ENCODE results near the gene RTKN2.

RTKN2 gene

GRCh38 chr10:62172465-62172864, 96.2 kb downstream of the RTKN2 start:
- no peak for DNase-seq (ENCODE audit: low read depth)

- DNase-seq (ENCODE audit: low read depth), result no peak
Measured at GRCh38 chr10:62171791-62172190, 96.9 kb downstream of the RTKN2 start.

GRCh38 chr10:62170732-62171131, 97.9 kb downstream of the RTKN2 start:
- DNase-seq (ENCODE audit: low read depth), result no peak

- DNase-seq (ENCODE audit: low read depth), result no peak
Measured at GRCh38 chr10:62166331-62167131, 102.1 kb downstream of the RTKN2 start.

- DNase-seq (ENCODE audit: low read depth), result no peak
Measured at GRCh38 chr10:62165803-62166202, 102.8 kb downstream of the RTKN2 start.

- DNase-seq (ENCODE audit: low read depth), result no peak
Measured at GRCh38 chr10:62163024-62163423, 105.6 kb downstream of the RTKN2 start.

- no peak for DNase-seq (ENCODE audit: low read depth)
Measured at GRCh38 chr10:62162261-62162981, 106.2 kb downstream of the RTKN2 start.

- no peak for DNase-seq (ENCODE audit: low read depth)
Measured at GRCh38 chr10:62159351-62159750, 109.3 kb downstream of the RTKN2 start.

- DNase-seq (ENCODE audit: low read depth), result no peak
Measured at GRCh38 chr10:62157601-62158000, 111.0 kb downstream of the RTKN2 start.

- no peak for DNase-seq (ENCODE audit: low read depth)
Measured at GRCh38 chr10:62155054-62155680, 113.5 kb downstream of the RTKN2 start.

GRCh38 chr10:62154231-62154630, 114.4 kb downstream of the RTKN2 start:
- DNase-seq (ENCODE audit: low read depth), result no peak

GRCh38 chr10:62153191-62153590, 115.5 kb downstream of the RTKN2 start:
- DNase-seq (ENCODE audit: low read depth), result no peak

GRCh38 chr10:62149621-62150020, 119.0 kb downstream of the RTKN2 start:
- no peak for DNase-seq (ENCODE audit: low read depth)

- no peak for DNase-seq (ENCODE audit: low read depth)
Measured at GRCh38 chr10:62148155-62148554, 120.5 kb downstream of the RTKN2 start.

GRCh38 chr10:62147425-62147824, 121.2 kb downstream of the RTKN2 start:
- DNase-seq (ENCODE audit: low read depth), result no peak

GRCh38 chr10:62136931-62137330, 131.7 kb downstream of the RTKN2 start:
- DNase-seq (ENCODE audit: low read depth), result no peak

GRCh38 chr10:62133618-62134017, 135.0 kb downstream of the RTKN2 start:
- DNase-seq (ENCODE audit: low read depth), result no peak

All from activated T-cell treated with anti-CD3 and anti-CD28 coated beads for 1 hour (primary cell).